Measurements from ENCODE around the gene DPYD.

Gene DPYD

DNA sequence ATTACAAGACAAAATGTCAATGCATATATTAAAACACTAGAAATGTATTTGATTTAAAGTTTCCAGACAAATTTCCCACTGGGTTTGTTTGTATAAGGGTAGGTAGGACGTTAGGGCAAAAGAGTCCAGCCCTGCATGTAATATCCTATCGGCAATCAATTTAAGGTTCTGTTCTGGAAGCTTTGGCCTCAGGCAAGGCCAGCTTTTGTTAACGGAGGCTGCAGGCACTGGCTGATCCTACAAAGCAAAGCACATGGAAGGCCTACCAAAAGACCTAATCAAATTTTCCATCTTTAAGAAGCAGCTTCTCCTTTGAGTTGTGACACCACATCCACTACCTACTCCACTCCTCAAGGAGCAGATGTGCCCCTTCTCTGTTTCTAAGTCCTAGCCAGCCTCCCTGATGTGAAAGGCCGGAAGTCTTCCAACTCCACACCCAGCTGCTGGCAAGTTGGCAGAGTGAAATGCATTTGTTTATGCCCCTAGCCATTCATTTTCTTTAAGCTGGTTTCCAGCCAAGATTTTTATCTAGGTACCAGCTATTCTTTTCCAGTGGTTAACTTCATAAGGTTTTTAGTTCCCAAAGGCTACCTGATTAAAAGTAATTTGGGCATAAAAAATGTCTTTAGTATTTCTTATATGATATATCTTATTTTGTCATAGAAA, 746.7 kb downstream of the DPYD start:
- DNase-seq = no peak

DNA sequence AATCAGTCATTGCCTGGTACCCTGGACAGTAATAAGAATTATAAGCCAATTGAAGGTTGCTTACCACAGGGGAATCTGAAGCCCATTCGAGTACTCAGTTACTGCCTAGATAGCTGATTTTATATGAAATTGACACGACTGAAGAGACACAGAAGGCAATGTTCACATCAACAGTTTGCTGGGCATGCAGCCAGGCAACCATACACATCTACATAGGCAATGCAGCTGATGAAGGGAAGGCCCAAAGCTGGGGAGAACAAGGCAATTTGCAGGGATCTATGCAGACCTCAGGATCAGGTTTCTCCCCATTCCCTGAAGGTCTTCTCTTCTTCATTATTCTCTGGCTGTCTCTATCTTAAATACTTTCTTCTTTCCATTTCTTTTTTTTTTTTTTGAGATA, 750.5 kb downstream of the DPYD start:
- no peak for DNase-seq

DNA sequence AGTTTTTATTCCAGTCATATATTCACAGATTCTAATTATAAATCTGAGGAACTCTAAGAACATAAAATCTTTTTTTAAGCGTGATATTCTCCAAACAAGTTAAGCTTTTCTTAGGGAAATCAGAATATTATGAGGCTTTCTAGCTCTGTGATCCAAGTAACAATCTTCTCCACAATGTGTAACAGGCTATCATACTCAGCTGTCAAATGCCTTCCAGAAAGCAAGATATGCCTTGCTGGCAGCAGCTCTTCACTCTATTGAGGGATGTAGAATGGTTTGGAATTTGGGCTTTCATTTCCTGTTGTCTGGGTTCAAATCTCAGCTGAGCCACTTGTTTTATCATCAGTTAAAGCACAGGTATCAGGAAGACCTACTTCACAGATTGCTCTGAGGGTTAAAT, 752.8 kb downstream of the DPYD start:
- DNase-seq = no peak

DNA sequence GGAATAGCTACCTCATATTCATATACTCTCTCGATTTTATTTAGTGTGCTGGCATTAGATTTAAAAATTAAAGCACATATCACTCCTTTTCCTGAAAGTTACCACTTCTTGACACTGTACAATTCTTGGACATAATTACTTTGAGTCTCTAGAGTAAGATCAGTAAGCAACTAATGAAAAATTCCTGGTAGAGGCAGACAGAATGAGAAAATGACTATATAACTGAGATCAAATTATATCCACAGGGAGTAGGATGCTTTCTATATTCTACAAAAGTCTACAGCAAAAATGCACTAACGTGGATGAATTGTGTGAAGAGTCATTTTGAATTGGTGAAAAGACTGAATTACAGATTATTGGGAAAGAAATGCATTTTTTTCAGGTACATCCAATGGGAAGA, 753.6 kb downstream of the DPYD start:
- DNase-seq = no peak

DNA sequence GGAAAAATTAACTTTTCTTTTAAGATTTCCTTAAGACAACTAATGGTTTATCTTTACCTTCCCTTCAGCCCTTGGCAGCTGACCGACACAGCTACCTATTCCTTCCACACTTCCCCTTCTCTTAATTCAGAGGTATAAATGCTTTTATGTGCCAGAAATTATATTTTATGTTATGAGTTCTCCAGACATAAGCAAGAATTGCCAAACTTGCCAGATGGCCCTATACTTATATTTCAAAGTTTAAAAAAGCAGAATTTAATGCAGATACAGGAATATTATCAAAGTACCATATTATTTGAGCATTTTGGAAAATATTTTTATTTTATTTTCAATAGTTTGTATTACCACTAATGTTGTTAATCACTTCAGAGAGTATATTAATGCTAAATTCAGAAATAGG, 754.2 kb downstream of the DPYD start:
- DNase-seq = no peak

DNA sequence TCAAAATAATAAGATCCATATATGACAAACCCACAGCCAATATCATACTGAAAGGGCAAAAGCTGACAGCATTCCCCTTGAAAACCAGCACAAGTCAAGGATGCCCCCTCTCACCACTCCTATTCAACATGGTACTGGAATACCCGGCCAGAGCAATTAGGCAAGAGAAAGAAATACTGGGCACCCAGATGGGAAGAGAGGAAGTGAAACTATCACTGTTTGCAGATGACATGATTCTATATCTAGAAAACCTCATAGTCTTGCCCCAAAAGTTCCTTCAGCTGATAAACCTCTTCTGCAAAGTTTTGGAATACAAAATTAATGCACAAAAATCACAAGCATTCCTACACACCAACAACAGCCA, 756.6 kb downstream of the DPYD start:
- DNase-seq = no peak

DNA sequence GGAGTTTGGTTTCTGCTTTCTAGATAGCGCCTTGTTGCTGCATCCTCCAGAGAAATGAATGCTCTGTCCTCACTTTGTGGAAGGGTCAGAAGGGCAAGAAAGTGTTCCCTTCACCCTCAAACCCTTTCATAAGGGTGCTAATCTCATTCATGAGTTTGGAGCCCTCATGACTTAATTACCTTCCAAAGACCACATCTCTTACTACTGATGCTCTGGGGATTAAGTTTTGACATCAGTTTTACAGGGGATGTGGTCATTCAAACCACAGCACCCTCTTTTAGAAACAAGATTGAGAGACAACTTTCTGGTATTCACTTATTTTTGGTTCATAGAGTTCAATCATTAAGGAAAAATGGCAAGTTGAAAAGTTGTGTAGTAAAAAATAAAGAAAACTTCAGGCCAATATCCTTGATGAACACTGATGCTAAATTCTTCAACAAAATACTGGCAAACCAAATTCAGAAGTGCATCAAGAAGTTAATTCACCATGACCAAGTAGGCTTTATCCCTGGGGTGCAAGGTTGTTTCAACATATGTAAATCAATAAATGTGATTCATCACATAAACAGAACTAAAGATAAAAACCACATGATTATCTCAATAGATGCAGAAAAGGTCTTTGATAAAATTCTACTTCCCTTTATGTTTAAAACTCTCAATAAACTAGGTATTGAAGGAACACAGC, 757.1 kb downstream of the DPYD start:
- no peak for DNase-seq

DNA sequence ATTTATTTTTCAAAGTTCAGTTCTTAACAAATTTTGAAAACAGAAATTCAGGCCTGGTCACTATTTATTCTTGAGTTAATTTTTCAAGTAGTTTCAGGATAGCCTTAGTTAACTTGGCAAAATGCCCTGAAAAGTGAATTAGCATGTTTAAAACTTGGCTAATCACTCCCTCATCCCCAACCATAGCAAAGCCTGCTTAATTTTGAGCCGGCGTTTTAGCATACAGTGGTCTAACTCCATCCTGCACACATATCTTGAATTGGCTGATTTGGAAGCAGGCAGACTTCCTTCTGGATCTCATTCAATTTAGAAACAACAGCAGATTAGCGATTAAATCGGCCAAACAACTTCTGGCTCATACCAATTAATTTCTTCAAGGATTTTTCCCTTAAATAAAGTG, 760.0 kb downstream of the DPYD start:
- no peak for DNase-seq

DNA sequence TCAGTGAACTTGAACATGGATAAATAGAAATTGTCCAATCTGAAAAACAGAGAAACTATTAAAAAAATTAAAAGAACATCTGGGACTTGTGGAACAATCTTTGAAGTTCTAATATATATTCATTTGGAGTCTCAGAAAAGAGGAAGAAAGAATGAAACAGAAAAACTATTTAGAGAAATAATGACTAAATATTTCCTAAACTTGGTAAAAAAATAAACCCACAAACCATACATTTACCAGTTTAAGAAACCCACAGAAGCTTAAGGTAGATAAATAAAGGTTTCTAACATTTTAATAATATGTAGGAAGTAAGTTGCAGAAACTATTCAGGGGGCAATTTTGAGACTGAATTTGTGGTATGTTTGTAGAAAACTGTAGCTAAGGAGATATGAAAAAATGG, 761.5 kb downstream of the DPYD start:
- no peak for DNase-seq

DNA sequence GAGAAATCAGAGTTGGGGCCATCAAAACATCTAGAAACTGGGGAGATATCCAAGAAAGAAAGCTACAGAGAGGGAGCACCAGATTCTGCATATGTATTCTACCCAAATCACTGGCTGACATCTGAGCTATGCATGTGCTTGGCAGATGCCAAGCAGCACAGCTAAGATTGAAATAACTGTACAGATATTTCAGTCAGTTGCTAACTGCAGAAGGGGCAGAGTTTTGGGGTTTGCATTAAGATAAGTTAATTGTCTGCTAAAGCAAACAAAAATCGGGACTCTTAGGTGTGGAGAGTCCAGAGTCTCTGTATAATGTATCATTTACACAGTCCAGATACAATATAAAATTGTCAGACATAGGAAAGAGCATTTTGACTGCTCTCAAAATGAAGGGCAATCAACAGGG, 762.1 kb downstream of the DPYD start:
- DNase-seq = no peak

DNA sequence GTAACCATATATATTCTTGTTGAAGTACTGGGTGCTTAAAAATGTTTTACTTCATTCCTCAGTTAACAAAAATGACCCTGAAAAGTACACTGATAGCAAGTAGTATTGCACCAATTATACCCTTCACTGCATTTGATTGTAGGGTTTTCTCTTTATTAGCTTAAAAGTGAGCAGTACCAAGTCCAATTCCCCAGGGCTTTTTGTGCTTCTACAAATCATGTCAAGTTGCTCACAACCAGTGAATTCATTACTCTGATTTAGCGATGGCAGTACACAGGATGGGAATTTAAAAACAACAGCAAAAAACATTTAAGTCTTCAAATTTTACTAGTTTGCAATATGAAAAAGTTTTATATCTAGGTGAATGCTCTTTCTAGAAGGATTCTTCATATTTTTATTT, 762.8 kb downstream of the DPYD start:
- no peak for DNase-seq

DNA sequence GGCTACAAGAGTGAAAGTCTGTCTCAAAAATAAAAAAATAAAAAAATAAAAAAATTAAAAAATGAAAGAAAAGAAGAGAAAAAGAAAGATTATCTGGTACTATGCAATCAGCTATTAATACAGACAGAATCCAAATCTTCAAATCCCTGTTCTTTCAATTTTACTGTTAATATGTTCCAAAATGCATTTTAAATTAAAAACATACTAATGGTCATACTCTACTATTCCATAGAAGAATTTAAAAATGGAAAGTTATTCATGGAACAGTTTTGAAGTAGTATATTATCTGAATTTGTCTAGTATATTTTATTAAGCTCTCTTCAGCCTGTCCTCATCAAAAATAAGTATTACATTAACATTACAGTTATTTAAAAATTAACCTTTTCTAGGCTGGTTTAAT, 769.2 kb downstream of the DPYD start:
- no peak for DNase-seq

DNA sequence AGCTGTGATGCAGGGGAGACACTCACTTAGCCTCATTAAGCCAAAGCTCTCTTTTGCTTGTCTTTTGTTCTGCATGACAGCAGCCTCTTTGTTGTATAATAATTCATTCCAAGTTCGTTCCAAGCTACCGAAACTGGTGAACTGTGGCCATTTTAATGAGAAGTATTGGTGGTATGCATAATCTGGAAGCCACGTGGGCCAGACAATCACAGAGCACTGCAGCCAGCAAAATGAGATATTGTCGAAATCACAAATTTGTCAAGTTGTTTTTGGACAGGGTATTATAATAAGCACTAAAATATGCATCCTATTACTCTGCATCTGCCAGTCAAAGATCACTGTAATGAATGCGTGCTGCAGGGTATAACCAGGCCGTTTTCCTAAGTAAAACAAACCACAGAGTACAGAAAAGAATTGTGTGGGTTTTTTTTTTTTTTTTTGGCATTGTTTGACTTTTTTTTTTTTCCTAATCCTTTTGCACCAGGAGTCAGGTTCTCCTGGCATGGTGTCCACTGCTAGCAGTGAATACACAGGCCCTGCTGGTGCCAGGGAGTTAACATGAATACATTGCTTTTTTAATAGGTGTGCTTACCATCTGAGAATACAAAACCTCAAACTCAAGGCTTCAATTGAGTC, 775.4 kb downstream of the DPYD start:
- no peak for DNase-seq

DNA sequence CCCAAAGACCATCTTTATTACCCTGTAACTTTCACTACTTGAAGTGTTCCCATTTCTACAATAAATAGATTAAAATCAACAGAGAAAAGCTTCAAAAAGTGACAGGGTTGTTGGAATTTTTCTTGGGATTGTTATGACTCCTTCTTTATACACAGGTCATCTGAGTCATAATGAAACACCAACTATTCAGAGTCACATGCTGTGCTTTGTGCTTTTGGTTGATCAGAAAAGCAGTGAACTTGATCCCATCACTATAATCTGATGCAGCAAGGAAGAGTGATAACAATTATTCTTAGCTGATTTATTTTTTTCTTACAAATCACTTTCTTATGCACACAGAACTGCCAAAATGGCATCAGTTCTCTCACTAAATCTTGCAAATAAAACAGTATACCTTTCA, 776.3 kb downstream of the DPYD start:
- DNase-seq = no peak

DNA sequence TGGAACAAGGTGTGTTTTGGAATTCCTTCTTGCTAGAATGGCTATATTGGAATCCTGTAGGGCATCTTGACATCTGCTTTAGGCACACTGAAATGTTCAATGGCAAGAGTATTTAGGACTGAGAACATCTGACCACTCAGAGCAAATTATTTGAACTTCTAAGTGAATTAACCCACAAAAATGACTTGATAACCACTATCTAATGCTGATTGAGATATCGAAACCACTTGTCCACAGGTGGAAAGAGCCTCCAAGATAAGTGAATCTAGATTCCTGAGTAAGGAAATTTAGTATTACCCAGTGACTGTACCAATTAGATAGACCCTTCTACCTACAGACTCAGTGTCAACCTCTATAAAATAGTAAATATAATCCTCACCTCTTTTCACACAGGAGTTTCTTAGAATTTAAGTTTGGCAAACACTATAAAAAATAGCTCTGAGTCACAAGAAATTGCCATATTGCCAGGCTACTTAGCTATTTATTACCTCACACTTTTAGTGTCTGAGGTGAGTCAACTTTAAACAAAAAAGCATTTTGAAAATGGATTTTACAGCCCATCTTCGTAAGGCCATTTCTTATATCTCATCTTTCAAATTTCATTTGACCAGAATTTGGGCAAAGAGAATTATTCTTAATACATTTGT, 777.5 kb downstream of the DPYD start:
- DNase-seq = no peak

DNA sequence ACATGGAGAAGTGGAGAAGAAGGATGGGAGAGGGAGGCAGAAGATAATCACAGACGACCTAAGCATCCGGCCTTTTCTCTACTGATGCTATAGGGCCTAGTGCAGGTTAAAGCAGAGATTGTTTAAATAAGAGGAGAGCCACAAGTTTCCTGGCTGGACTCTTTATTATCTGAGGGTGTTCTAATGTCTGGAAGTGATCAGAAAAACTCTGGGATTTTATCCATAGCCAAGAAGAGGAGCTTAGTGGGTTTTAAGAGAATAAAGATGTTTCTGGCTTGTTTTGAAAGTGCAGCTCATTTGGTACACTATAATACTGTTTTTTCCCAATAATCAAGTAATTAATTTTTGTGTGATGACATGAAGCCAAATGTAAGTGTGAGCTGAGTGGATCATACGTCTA, 780.2 kb downstream of the DPYD start:
- no peak for DNase-seq

DNA sequence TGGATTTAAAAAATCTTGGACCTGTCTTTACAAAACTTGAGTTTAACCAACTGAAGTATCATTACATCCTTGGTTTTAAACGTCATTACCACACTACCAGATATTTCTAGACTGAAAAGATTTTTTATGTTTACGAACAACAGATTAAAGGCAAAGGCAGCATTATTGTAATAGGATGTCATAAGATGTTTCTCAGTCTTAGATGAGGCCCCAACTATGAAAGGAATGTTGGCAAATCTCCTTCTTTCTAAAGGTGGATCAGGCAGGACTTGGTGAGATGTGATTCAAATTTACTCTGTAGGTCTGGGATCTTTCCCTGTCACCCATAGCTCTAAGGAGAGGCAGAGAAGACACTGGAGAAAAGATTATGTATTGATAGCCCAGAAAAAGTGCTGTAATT, 781.3 kb downstream of the DPYD start:
- no peak for DNase-seq

DNA sequence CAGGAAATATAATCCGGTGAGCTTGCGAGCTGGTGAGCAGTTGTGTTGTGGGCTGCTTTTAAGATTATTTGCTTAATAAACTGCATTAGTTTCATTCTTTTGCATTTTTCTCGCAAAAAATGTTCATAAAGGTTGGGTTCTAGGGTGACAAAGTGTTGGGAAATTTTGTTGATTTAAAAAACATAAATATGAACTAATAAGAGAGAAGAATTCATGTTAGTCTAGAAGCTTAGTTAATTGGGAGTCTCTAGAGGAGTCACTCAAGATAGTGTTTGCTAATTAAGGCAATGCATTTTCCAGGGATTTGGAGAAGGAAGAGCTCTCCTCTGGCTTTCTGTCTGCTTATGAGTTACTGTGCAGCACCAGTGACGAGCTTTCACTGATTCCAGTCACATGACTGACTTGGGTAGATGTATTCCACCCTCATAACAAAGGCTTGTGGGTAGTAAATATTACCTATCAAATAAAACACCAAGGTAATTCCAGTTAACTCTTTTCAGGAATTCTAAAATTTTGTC, 782.3 kb downstream of the DPYD start:
- DNase-seq = no peak

DNA sequence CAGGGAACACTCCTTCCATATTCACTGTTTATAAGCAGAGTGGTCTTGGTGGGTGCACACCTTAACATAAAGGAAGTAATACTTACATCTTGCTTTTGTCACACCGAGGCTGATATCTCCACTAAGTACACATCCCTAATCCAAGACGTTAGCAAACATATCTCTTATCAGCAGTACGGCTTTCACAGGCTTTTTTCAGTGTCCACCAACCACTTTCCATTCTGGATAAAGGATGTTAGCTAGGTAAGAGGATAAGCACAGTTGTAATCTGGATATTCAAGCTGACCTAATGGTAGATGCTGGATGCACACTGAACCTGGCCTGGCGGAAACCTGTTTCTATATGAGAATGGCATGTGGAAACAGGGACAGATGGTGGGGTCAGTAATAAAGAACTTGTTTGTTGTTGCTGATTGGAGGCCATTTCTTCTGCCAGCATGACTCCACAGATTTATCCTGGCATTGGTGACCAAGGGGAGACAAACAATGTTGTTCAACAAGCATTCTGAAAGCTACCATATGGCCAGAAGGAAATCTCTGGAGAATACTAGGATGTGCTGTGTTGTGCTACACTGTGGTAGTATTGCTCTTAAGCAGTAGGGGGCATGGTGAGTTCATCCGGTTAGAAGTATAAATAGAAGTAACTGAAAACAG, 782.8 kb downstream of the DPYD start:
- peak; percentile 26 for DNase-seq

DNA sequence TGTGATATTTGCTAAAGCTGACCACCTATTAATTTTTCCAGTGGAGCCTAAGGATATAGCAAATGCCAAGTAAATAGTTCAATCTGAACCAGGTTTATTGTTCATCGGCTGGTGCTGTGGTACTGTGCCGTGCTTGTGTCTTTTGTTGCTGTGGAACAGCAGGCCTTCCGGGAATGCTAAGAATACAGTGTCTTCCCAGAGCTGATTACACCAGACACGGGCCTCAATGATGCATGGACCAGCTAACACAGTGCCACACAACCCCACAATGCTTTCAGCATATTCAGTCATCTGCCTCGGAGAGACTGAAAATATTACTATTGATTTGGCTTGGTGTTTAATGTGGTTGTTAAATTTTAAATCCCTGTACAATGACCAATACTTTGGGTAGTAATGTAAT, 783.8 kb downstream of the DPYD start:
- no peak for DNase-seq

DNA sequence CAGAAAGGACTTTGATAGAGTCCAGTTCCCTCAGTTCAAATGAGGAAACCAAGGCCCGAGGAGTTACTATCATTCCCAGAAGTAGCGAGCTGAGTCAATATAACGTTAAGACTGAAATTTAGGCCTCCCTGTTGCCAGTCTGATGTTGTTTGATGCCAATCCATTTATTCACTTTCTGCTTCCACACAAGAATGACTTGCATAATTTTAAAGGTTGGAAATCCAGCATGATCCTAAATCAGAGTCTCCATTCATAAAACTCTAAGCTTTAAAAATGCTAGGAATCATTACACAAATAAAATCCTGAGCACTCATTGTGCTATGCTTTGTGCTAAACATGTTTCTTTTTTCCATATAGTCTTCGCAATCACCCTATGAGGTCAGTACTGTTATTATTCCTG, 784.9 kb downstream of the DPYD start:
- DNase-seq = no peak

DNA sequence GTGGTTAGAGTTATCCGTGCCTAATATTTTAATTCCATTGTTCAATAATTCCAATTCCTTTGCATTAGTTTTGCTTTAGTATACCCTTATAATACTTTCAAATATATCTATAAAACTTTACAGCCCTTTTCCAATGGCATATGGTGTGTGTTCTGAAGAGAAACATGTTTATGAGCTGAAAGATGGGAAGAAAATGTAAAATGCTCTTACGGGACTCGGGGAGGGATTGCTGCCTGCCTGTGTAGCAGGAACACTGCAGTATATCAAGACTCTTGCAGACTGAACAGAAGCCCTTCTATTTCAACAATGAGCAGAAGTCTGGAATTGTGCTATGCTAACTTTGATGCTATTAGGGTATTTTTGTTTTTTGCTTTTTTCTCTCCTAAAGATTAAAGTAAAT, 792.4 kb downstream of the DPYD start:
- DNase-seq = no peak

DNA sequence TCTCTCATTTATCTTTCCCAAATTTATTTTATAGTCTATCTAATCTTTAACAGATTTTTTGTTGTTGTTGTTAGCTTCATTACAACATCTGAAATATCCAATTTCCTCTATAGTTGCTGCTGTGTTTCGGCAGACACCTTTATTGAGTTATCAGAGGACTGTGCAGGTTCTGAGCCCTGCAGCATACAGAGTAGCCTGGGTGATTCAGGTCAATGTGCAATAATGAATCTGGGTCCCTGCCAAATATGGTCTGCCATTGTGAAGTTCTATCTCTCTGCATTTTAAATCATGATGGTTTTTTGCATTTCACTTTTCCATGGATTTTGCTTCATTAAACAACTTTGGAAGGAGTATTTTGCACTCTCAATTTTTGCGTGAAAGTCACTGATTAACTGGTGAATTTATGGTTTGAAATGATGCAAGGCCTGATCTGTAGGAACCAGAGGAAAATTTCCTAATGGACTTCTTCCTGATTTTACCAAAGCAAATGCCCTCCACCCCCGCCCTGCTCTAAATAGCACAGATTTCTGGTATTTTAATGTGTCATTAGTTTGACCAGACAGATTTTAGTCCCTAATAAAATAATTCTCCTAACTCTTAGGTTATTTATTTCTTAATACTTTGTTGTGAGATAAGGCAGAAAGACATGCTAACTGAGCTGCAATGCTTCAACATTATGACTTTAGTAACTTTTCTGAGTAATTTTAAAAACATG, 797.0 kb downstream of the DPYD start:
- no peak for DNase-seq
